Tibial nerve (tissue), 3 donors: ENCODE data around the gene UBE3D.

Experiments
- CTCF ChIP-seq, 5 experiments: fragments of 200-600 bp in 3 of 5; fragments of 450-650 bp in 2 of 5; sonication (generic) in 3 of 5; IDR thresholded peaks; one replicate each; pipeline ENCODE4 v1.5.1; 2016 to 2019; ENCODE audit warnings: antibody characterized with exemption in 5 of 5, mild to moderate bottlenecking in 3 of 5, moderate library complexity in 2 of 5
- POLR2A ChIP-seq, 2 donors: fragments of 450-650 bp; IDR thresholded peaks; one replicate each; pipeline ENCODE4 v1.6.1; 2017; ENCODE audit warnings: antibody characterized with exemption in 2 of 2, mild to moderate bottlenecking in 2 of 2, moderate library complexity in 2 of 2

GRCh38 chr6:83097675-83098074 is 32.0 kb upstream of the UBE3D start:
- TF ChIP-seq CTCF (IDR thresholded peaks at IDR 0.05) = no peak
- no peak for TF ChIP-seq POLR2A (IDR thresholded peaks at IDR 0.05)
